SHP77 treated with DMSO at 0.1 percent for 48 hours (cell line): ENCODE measurements around the gene ARHGEF37.

Experiments used
- DNase-seq: peaks from one replicate; lab custom pipeline; 2025; lab: John Stamatoyannopoulos, UW

ARHGEF37 gene

GRCh38 chr5:149600932-149601331 is 19.6 kb downstream of the ARHGEF37 start:
- DNase-seq: no peak

- DNase-seq: no peak
These were observed 21.9 kb downstream of the ARHGEF37 start for GRCh38 chr5:149603210-149603609.

GRCh38 chr5:149603920-149604319 is 22.6 kb downstream of the ARHGEF37 start:
- DNase-seq: no peak

GRCh38 chr5:149604321-149604720 is 23.0 kb downstream of the ARHGEF37 start:
- no peak for DNase-seq

- DNase-seq: no peak
These were observed 24.2 kb downstream of the ARHGEF37 start for GRCh38 chr5:149605354-149605997.

GRCh38 chr5:149605998-149606724 is 24.9 kb downstream of the ARHGEF37 start:
- no peak for DNase-seq

- no peak for DNase-seq
These were observed 27.7 kb downstream of the ARHGEF37 start for GRCh38 chr5:149608936-149609545.

- no peak for DNase-seq
These were observed 28.4 kb downstream of the ARHGEF37 start for GRCh38 chr5:149609640-149610219.

- DNase-seq: no peak
These were observed 29.4 kb downstream of the ARHGEF37 start for GRCh38 chr5:149610589-149611255.

- DNase-seq: no peak
These were observed 30.0 kb downstream of the ARHGEF37 start for GRCh38 chr5:149611326-149611725.

- no peak for DNase-seq
These were observed 33.0 kb downstream of the ARHGEF37 start for GRCh38 chr5:149614034-149614907.

GRCh38 chr5:149615976-149616375 is 34.7 kb downstream of the ARHGEF37 start:
- no peak for DNase-seq

- no peak for DNase-seq
These were observed 35.5 kb downstream of the ARHGEF37 start for GRCh38 chr5:149616727-149617285.

- no peak for DNase-seq
These were observed 36.5 kb downstream of the ARHGEF37 start for GRCh38 chr5:149617760-149618306.

GRCh38 chr5:149618581-149619248 is 37.4 kb downstream of the ARHGEF37 start:
- DNase-seq: peak; percentile 15

GRCh38 chr5:149621415-149622098 is 40.3 kb downstream of the ARHGEF37 start:
- DNase-seq: no peak

GRCh38 chr5:149622466-149622865 is 41.2 kb downstream of the ARHGEF37 start:
- DNase-seq: no peak

GRCh38 chr5:149623473-149623872 is 42.2 kb downstream of the ARHGEF37 start:
- DNase-seq: no peak

- DNase-seq: no peak
These were observed 45.8 kb downstream of the ARHGEF37 start for GRCh38 chr5:149627070-149627469.

- DNase-seq: no peak
These were observed 46.9 kb downstream of the ARHGEF37 start for GRCh38 chr5:149628221-149628620.
